Endodermal cell (in vitro differentiated cells): ENCODE data around the gene MRTFA. TPM values are rescaled to one million over a fixed set of nuclear protein-coding genes. Genes with fewer than 3 reads are reported as not detected.

Experiments used
- DNase-seq: peaks from one replicate; pipeline ENCODE4 v3.0.0-alpha.2; 2017
- H3K27ac ChIP-seq: 2 replicates; pipeline ENCODE4 v1.5.1; 2013; ENCODE audit warnings: mild to moderate bottlenecking, low read depth, low read length, moderate library complexity
- H3K27me3 ChIP-seq: 2 replicates; pipeline ENCODE4 v1.6.1; 2013; ENCODE audit warnings: mild to moderate bottlenecking, low read length, moderate library complexity; ENCODE audit not compliant: insufficient read depth, control insufficient read depth, poor library complexity, severe bottlenecking
- H3K36me3 ChIP-seq: 2 replicates; pipeline ENCODE4 v1.7.0; 2013; ENCODE audit warnings: mild to moderate bottlenecking, low read length, moderate library complexity; ENCODE audit not compliant: control insufficient read depth, insufficient read depth
- H3K4me1 ChIP-seq: one replicate; pipeline ENCODE4 v1.7.0; 2013; ENCODE audit warnings: low read length; ENCODE audit not compliant: control insufficient read depth, insufficient read depth
- H3K4me3 ChIP-seq: 2 replicates; pipeline ENCODE4 v1.5.1; 2013; ENCODE audit warnings: mild to moderate bottlenecking, low read length, moderate library complexity
- H3K9ac ChIP-seq: 2 replicates; pipeline ENCODE4 v1.6.1; 2013; ENCODE audit warnings: mild to moderate bottlenecking, low read length, moderate library complexity; ENCODE audit not compliant: poor library complexity, severe bottlenecking; ENCODE audit errors: extremely low read depth
- H3K9me3 ChIP-seq: 2 replicates; pipeline ENCODE4 v1.6.1; 2013; ENCODE audit warnings: mild to moderate bottlenecking, low read length, moderate library complexity; ENCODE audit not compliant: control insufficient read depth
- H3K27ac Mint-ChIP-seq: 2 replicates; pipeline ENCODE4 v1.8.0; 2020; ENCODE audit warnings: mixed read lengths
- H3K27me3 Mint-ChIP-seq: 2 replicates; pipeline ENCODE4 v1.8.0; 2021; ENCODE audit warnings: mild to moderate bottlenecking, mixed read lengths; ENCODE audit not compliant: insufficient read depth
- H3K36me3 Mint-ChIP-seq: 2 replicates; pipeline ENCODE4 v1.8.0; 2020; ENCODE audit warnings: low read depth, mixed read lengths
- H3K4me1 Mint-ChIP-seq: 2 replicates; pipeline ENCODE4 v1.8.0; 2020; ENCODE audit warnings: mixed read lengths
- H3K4me3 Mint-ChIP-seq: 2 replicates; pipeline ENCODE4 v1.8.0; 2020; ENCODE audit warnings: mild to moderate bottlenecking, moderate library complexity, mixed read lengths
- H3K9me3 Mint-ChIP-seq: 2 replicates; pipeline ENCODE4 v1.8.0; 2020; ENCODE audit warnings: mild to moderate bottlenecking, mixed read lengths
- CTCF ChIP-seq: fragments of 200-600 bp; sonication (generic); conservative IDR thresholded peaks from 2 replicates; pipeline ENCODE4 v1.5.0; 2021; ENCODE audit warnings: antibody characterized with exemption, mild to moderate bottlenecking
- WGBS, 2 experiments: methylation state at CpG; one replicate each; pipeline versions ENCODE4 v1.1.5 to v1.1.7; 2013; ENCODE audit warnings: missing lambda C conversion rate in 2 of 2, mixed read lengths in 1 of 2; ENCODE audit not compliant: insufficient coverage in 1 of 2, insufficient read length in 1 of 2; 5-methylcytosine and 5-hydroxymethylcytosine counted together
- total RNA-seq, 2 donors: library from RNA; stranded (reverse); fragmentation: NEBNext Ultra II Directional in 1 of 2; extraction: Animal tissue kit (Norgen Biotek cat#: 25700) in 1 of 2; gene quantifications; 2 replicates in 1 of 2; 3 replicates in 1 of 2; pipeline ENCODE4 v1.2.1, GENCODE V29; 2021

MRTFA gene
- total RNA-seq, 2 donors from 2014 or later: 43.3 to 44.7 TPM

- Mint-ChIP-seq H3K4me3 (no peak overlapping the region), H3K4me1 (peaks cover 10% of the 10 kb centered on the region), H3K9me3 (no peaks in the 10 kb centered on the region), H3K27ac (peak overlapping the region; percentile 27), H3K27me3 (no peaks in the 10 kb centered on the region), H3K36me3 (peaks cover 17% of the 10 kb centered on the region)
- H3K36me3 ChIP-seq: peaks cover 6% of the 10 kb centered on the region
- H3K9me3 ChIP-seq: no peaks in the 10 kb centered on the region
- H3K27me3 ChIP-seq: no peaks in the 10 kb centered on the region
- H3K4me1 ChIP-seq: no peaks in the 10 kb centered on the region
- no peak for DNase-seq
- TF ChIP-seq CTCF: no peak
- H3K27ac ChIP-seq: no peak overlapping the region
- WGBS, 2 experiments: 89 to 100% methylated on average over 1 to 2 of the region's 3 CpGs
- no peak overlapping the region for H3K9ac ChIP-seq
- no peak overlapping the region for H3K4me3 ChIP-seq
These were observed 241.9 kb downstream of the MRTFA start for GRCh38 chr22:40394607-40395006.

GRCh38 chr22:40392618-40393017, 243.9 kb downstream of the MRTFA start:
- Histone ChIP-seq H3K36me3 (peaks cover 10% of the 10 kb centered on the region), H3K27ac (no peak overlapping the region), H3K9ac (no peak overlapping the region), H3K4me3 (no peak overlapping the region), H3K9me3 (no peaks in the 10 kb centered on the region), H3K4me1 (peaks cover 1% of the 10 kb centered on the region), H3K27me3 (no peaks in the 10 kb centered on the region)
- no peaks in the 10 kb centered on the region for H3K9me3 Mint-ChIP-seq
- peaks cover 20% of the 10 kb centered on the region for H3K36me3 Mint-ChIP-seq
- H3K27me3 Mint-ChIP-seq: no peaks in the 10 kb centered on the region
- no peak overlapping the region for H3K27ac Mint-ChIP-seq
- no peak for TF ChIP-seq CTCF
- 98 to 100% methylated on average over 2 of the region's 2 CpGs for WGBS, 2 experiments
- H3K4me1 Mint-ChIP-seq: peaks cover 18% of the 10 kb centered on the region
- no peak overlapping the region for H3K4me3 Mint-ChIP-seq
- no peak for DNase-seq

GRCh38 chr22:40391417-40391816, 245.1 kb downstream of the MRTFA start:
- Mint-ChIP-seq H3K36me3 (peaks cover 16% of the 10 kb centered on the region), H3K4me1 (peaks cover 17% of the 10 kb centered on the region), H3K4me3 (no peak overlapping the region), H3K27me3 (no peaks in the 10 kb centered on the region), H3K27ac (no peak overlapping the region), H3K9me3 (no peaks in the 10 kb centered on the region)
- Histone ChIP-seq H3K27me3 (no peaks in the 10 kb centered on the region), H3K9me3 (no peaks in the 10 kb centered on the region), H3K27ac (no peak overlapping the region), H3K9ac (no peak overlapping the region), H3K4me3 (no peak overlapping the region), H3K4me1 (peaks cover 4% of the 10 kb centered on the region), H3K36me3 (peaks cover 10% of the 10 kb centered on the region)
- WGBS, 2 experiments: 98 to 100% methylated on average over 2 of the region's 2 CpGs
- no peak for DNase-seq
- TF ChIP-seq CTCF: no peak
